GM21381 (cell line): ENCODE data around the gene NKD1.

Experiments used
- ATAC-seq: cut with Tn5 transposase; IDR thresholded peaks from one replicate; pipeline ENCODE4 v1.9.1; 2021; ENCODE audit warnings: mild to moderate bottlenecking, moderate library complexity; ENCODE audit not compliant: unreplicated experiment

The NKD1 gene

GRCh38 chr16:50610331-50611262 is 62.4 kb downstream of the NKD1 start:
- no peak for ATAC-seq

GRCh38 chr16:50611332-50611934 is 63.2 kb downstream of the NKD1 start:
- no peak for ATAC-seq

GRCh38 chr16:50611995-50612848 is 64.0 kb downstream of the NKD1 start:
- no peak for ATAC-seq

- no peak for ATAC-seq
Observed at GRCh38 chr16:50612849-50613198, 64.6 kb downstream of the NKD1 start.

- ATAC-seq, result no peak
Observed at GRCh38 chr16:50613281-50613963, 65.2 kb downstream of the NKD1 start.

- ATAC-seq, result no peak
Observed at GRCh38 chr16:50613964-50614474, 65.8 kb downstream of the NKD1 start.

- ATAC-seq, result no peak
Observed at GRCh38 chr16:50614955-50615724, 66.9 kb downstream of the NKD1 start.

GRCh38 chr16:50615891-50616290 is 67.7 kb downstream of the NKD1 start:
- no peak for ATAC-seq

GRCh38 chr16:50616386-50616785 is 68.2 kb downstream of the NKD1 start:
- ATAC-seq, result no peak

- no peak for ATAC-seq
Observed at GRCh38 chr16:50616883-50617645, 68.9 kb downstream of the NKD1 start.

GRCh38 chr16:50617646-50618184 is 69.5 kb downstream of the NKD1 start:
- ATAC-seq, result no peak

- ATAC-seq, result no peak
Observed at GRCh38 chr16:50618238-50618918, 70.2 kb downstream of the NKD1 start.

GRCh38 chr16:50619702-50620491 is 71.7 kb downstream of the NKD1 start:
- no peak for ATAC-seq

GRCh38 chr16:50620646-50621451 is 72.7 kb downstream of the NKD1 start:
- ATAC-seq, result no peak

- no peak for ATAC-seq
Observed at GRCh38 chr16:50621452-50621792, 73.2 kb downstream of the NKD1 start.

- ATAC-seq, result no peak
Observed at GRCh38 chr16:50622029-50622428, 73.8 kb downstream of the NKD1 start.
